ENCODE data around the gene GRID1.

DNA sequence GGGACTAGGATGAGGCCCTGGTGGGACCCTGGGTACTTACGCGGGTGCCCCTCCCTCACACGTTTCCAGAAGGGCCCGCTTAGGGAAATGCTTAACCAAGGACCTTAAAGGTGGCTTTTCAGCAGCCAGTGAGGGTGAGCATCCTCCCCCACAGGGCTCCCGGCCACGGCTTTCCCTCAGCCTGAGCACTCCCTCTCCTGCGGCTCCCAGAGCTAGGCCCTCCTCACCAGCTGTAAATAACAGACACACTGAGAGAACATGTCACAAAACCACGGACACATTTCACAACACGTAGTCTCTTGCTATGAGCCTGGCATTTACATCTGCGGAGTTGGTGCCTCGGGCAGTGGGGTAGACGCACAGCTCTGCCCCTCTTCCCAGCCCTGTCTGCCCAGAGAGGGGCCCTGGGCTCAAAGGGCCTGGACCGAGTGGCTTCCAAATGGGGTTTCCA, 25.2 kb downstream of the GRID1 start:
- TF ChIP-seq EZH2 (IDR thresholded peaks at IDR 0.05; ENCODE audit: borderline replicate concordance, control insufficient read depth, low read depth, low read length) (no peak), CHD2 (IDR thresholded peaks at IDR 0.05; ENCODE audit: borderline replicate concordance, low read depth, low read length) (no peak), TBL1XR1 (IDR thresholded peaks at IDR 0.05; ENCODE audit: low read depth, low read length) (no peak), FOXM1 (IDR thresholded peaks at IDR 0.05; ENCODE audit: low read depth, low read length) (no peak), POLR2AphosphoS5 (IDR thresholded peaks at IDR 0.05; ENCODE audit: low read length) (no peak), TAF1 (IDR thresholded peaks at IDR 0.05; ENCODE audit: borderline replicate concordance, low read depth, low read length) (no peak), ZBED1 (IDR thresholded peaks at IDR 0.05; ENCODE audit: borderline replicate concordance) (no peak), ASH2L (IDR thresholded peaks at IDR 0.05; ENCODE audit: borderline replicate concordance, low read depth) (no peak), POLR2A (IDR thresholded peaks at IDR 0.05; ENCODE audit: low read depth, low read length) (no peak)
- TF ChIP-seq, protein P1, sequence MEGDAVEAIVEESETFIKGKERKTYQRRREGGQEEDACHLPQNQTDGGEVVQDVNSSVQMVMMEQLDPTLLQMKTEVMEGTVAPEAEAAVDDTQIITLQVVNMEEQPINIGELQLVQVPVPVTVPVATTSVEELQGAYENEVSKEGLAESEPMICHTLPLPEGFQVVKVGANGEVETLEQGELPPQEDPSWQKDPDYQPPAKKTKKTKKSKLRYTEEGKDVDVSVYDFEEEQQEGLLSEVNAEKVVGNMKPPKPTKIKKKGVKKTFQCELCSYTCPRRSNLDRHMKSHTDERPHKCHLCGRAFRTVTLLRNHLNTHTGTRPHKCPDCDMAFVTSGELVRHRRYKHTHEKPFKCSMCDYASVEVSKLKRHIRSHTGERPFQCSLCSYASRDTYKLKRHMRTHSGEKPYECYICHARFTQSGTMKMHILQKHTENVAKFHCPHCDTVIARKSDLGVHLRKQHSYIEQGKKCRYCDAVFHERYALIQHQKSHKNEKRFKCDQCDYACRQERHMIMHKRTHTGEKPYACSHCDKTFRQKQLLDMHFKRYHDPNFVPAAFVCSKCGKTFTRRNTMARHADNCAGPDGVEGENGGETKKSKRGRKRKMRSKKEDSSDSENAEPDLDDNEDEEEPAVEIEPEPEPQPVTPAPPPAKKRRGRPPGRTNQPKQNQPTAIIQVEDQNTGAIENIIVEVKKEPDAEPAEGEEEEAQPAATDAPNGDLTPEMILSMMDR (IDR thresholded peaks at IDR 0.05 in 2 of 3, conservative IDR thresholded peaks at IDR 0.05 in 1 of 3; ENCODE audit: control insufficient read depth in 2 of 3, extremely low read depth in 1 of 3, insufficient read depth in 1 of 3, low read depth in 3 of 3, low read length in 3 of 3): no peak
- TF ChIP-seq, protein P2, sequence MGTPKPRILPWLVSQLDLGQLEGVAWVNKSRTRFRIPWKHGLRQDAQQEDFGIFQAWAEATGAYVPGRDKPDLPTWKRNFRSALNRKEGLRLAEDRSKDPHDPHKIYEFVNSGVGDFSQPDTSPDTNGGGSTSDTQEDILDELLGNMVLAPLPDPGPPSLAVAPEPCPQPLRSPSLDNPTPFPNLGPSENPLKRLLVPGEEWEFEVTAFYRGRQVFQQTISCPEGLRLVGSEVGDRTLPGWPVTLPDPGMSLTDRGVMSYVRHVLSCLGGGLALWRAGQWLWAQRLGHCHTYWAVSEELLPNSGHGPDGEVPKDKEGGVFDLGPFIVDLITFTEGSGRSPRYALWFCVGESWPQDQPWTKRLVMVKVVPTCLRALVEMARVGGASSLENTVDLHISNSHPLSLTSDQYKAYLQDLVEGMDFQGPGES (IDR thresholded peaks at IDR 0.05): no peak
- TF ChIP-seq, protein P3, sequence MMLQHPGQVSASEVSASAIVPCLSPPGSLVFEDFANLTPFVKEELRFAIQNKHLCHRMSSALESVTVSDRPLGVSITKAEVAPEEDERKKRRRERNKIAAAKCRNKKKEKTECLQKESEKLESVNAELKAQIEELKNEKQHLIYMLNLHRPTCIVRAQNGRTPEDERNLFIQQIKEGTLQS (IDR thresholded peaks at IDR 0.05; ENCODE audit: borderline replicate concordance, extremely low read depth, low read depth, low read length): no peak
